Upper lobe of right lung (tissue), 1 donor: ENCODE results near the gene INF2. TPM values are rescaled to one million over a fixed set of nuclear protein-coding genes. Genes with fewer than 3 reads are reported as not detected.
"Not testable (repeated sequence)": the region's sequence is repeated elsewhere in the genome, so short reads cannot be mapped to it uniquely, and the experiment has no call there.

ENCODE experiments used
- ATAC-seq: fragments of 200-7000 bp; cut with Tn5 transposase; one replicate; pipeline ENCODE4 v1.9.1; 2020; ENCODE audit warnings: mild to moderate bottlenecking, moderate library complexity
- DNase-seq: peaks from one replicate; pipeline ENCODE4 v3.0.0-alpha.2; 2020
- H3K27ac ChIP-seq: fragments of 200-600 bp; one replicate; pipeline ENCODE4 v1.8.0; 2022
- H3K27me3 ChIP-seq: fragments of 200-600 bp; one replicate; pipeline ENCODE4 v1.8.0; 2022; ENCODE audit warnings: mild to moderate bottlenecking
- H3K36me3 ChIP-seq: fragments of 200-600 bp; one replicate; pipeline ENCODE4 v1.8.0; 2022
- H3K4me1 ChIP-seq: fragments of 200-600 bp; one replicate; pipeline ENCODE4 v1.8.0; 2022
- H3K4me3 ChIP-seq: fragments of 200-600 bp; one replicate; pipeline ENCODE4 v1.8.0; 2022; ENCODE audit warnings: mild to moderate bottlenecking
- H3K9me3 ChIP-seq: fragments of 200-600 bp; one replicate; pipeline ENCODE4 v1.8.0; 2022
- CTCF ChIP-seq: fragments of 200-600 bp; IDR thresholded peaks from one replicate; pipeline ENCODE4 v1.8.0; 2022; ENCODE audit warnings: antibody characterized with exemption
- intact Hi-C: fragments of 100-400 bp; cut with DNase I; formaldehyde crosslinking; loops from one replicate; pipeline ENCODE4 v1.11.0; 2022
- total RNA-seq: library from RNA; stranded (reverse); fragmentation: NEBNext Ultra II Directional; extraction: Animal tissue kit (Norgen Biotek cat#: 25700); gene quantifications from one replicate; pipeline ENCODE4 v1.2.1, GENCODE V29; 2021
- donor health status: DM: no; HTN: yes; CAD: no; lungs with severe emphysema.

INF2 gene
- total RNA-seq, 1 donor from 2014 or later, result 117 TPM

GRCh38 chr14:104669697-104670096 is 19.7 kb upstream of the INF2 start:
- no peaks in the 10 kb centered on the region for H3K36me3 ChIP-seq
- H3K4me3 ChIP-seq, result no peak overlapping the region
- DNase-seq, result no peak
- no peak for ATAC-seq
- no peaks in the 10 kb centered on the region for H3K27me3 ChIP-seq
- intact Hi-C loops, result no loop called here
- H3K27ac ChIP-seq, result no peak overlapping the region
- no peaks in the 10 kb centered on the region for H3K9me3 ChIP-seq
- peaks cover 9% of the 10 kb centered on the region for H3K4me1 ChIP-seq
- no peak for TF ChIP-seq CTCF

- H3K36me3 ChIP-seq, H3K4me3 ChIP-seq, ATAC-seq, H3K4me1 ChIP-seq, H3K27me3 ChIP-seq, intact Hi-C loops, H3K9me3 ChIP-seq, H3K27ac ChIP-seq: not testable (repeated sequence)
- peak; percentile 66 for DNase-seq
Measured at GRCh38 chr14:104671330-104671977, 18.0 kb upstream of the INF2 start.

GRCh38 chr14:104672119-104672518 is 17.3 kb upstream of the INF2 start:
- H3K9me3 ChIP-seq, H3K27me3 ChIP-seq, DNase-seq, H3K36me3 ChIP-seq, H3K27ac ChIP-seq, H3K4me1 ChIP-seq, intact Hi-C loops, H3K4me3 ChIP-seq, ATAC-seq: not testable (repeated sequence)

GRCh38 chr14:104673481-104673880 is 15.9 kb upstream of the INF2 start:
- no peak overlapping the region for H3K27ac ChIP-seq
- no peaks in the 10 kb centered on the region for H3K36me3 ChIP-seq
- no peaks in the 10 kb centered on the region for H3K9me3 ChIP-seq
- TF ChIP-seq CTCF, result no peak
- no peaks in the 10 kb centered on the region for H3K27me3 ChIP-seq
- intact Hi-C loops, result no loop called here
- peaks cover 12% of the 10 kb centered on the region for H3K4me1 ChIP-seq
- no peak overlapping the region for H3K4me3 ChIP-seq
- no peak for DNase-seq
- no peak for ATAC-seq

- Histone ChIP-seq H3K27ac (no peak overlapping the region), H3K9me3 (no peaks in the 10 kb centered on the region), H3K4me1 (peaks cover 18% of the 10 kb centered on the region), H3K27me3 (no peaks in the 10 kb centered on the region), H3K4me3 (no peak overlapping the region), H3K36me3 (no peaks in the 10 kb centered on the region)
- ATAC-seq (no peak), DNase-seq (no peak)
- no peak for TF ChIP-seq CTCF
- intact Hi-C loops, result no loop called here
Measured at GRCh38 chr14:104675447-104675846, 14.0 kb upstream of the INF2 start.

GRCh38 chr14:104676130-104676693 is 13.2 kb upstream of the INF2 start:
- no peaks in the 10 kb centered on the region for H3K27me3 ChIP-seq
- no peak for ATAC-seq
- H3K4me3 ChIP-seq, result no peak overlapping the region
- intact Hi-C loops, result no loop called here
- no peak overlapping the region for H3K27ac ChIP-seq
- no peaks in the 10 kb centered on the region for H3K9me3 ChIP-seq
- peaks cover 26% of the 10 kb centered on the region for H3K4me1 ChIP-seq
- DNase-seq, result no peak
- no peaks in the 10 kb centered on the region for H3K36me3 ChIP-seq
- no peak for TF ChIP-seq CTCF
